ENCODE data around the gene MAP4K4. TPM values are rescaled to one million over a fixed set of nuclear protein-coding genes. Genes with fewer than 3 reads are reported as not detected.

MAP4K4 gene
- total RNA-seq, 1 experiment from 2014 or later: 133 TPM

- no peak for DNase-seq
- H3F3A ChIP-seq (ENCODE audit: low read length, unreplicated experiment): no peaks in the 10 kb centered on the region
- ChIA-PET CTCF (no interaction called here), POLR2A (ENCODE audit: unreplicated experiment) (no interaction called here)
- no peak overlapping the region for H3K9ac ChIP-seq (ENCODE audit: low read length)
- H3K9me3 ChIP-seq (ENCODE audit: low read length): no peaks in the 10 kb centered on the region
- peaks cover 4% of the 10 kb centered on the region; the same call in 1 of the 2 replicates for H3K4me1 ChIP-seq (ENCODE audit: insufficient read depth, low read length)
- intact Hi-C loops (cut with micrococcal nuclease): no loop called here
- H3K4me3 ChIP-seq (ENCODE audit: low read length): no peak overlapping the region
- H3K27ac ChIP-seq (ENCODE audit: low read length): no peak overlapping the region
- H3K79me2 ChIP-seq (ENCODE audit: low read length): peaks cover 99% of the 10 kb centered on the region
- no peaks in the 10 kb centered on the region for H3K36me3 ChIP-seq (ENCODE audit: low read depth, low read length)
- no peak overlapping the region for H2AFZ ChIP-seq (ENCODE audit: low read length)
- peaks cover 90% of the 10 kb centered on the region for H4K20me1 ChIP-seq (ENCODE audit: low read length)
- H3K9me2 ChIP-seq (replicated peaks; ENCODE audit: low read length): no peaks in the 10 kb centered on the region
- no peak for ATAC-seq
- BruUV-seq (replicated peaks): no TSS peak
- H3K4me2 ChIP-seq (ENCODE audit: low read length): no peak overlapping the region
- no peak for TF ChIP-seq EZH2phosphoT487 (IDR thresholded peaks at IDR 0.05; ENCODE audit: borderline replicate concordance, low read length)
- TF ChIP-seq EZH2 (IDR thresholded peaks at IDR 0.05; ENCODE audit: low read length, unreplicated experiment): no peak
- no peak for TF ChIP-seq CTCF (conservative IDR thresholded peaks at IDR 0.05; ENCODE audit: low read depth, low read length)
- H3K27me3 ChIP-seq (ENCODE audit: low read length): no peaks in the 10 kb centered on the region
Measured at GRCh38 chr2:101778102-101778501, 80.6 kb downstream of the MAP4K4 start.

- Histone ChIP-seq H3K27me3 (ENCODE audit: low read length) (no peaks in the 10 kb centered on the region), H3F3A (ENCODE audit: low read length, unreplicated experiment) (no peaks in the 10 kb centered on the region), H3K9me2 (replicated peaks; ENCODE audit: low read length) (no peaks in the 10 kb centered on the region), H3K79me2 (ENCODE audit: low read length) (peaks cover 99% of the 10 kb centered on the region), H2AFZ (ENCODE audit: low read length) (no peak overlapping the region), H3K9me3 (ENCODE audit: low read length) (no peaks in the 10 kb centered on the region), H3K27ac (ENCODE audit: low read length) (no peak overlapping the region), H3K9ac (ENCODE audit: low read length) (no peak overlapping the region), H3K4me3 (ENCODE audit: low read length) (no peak overlapping the region), H3K36me3 (ENCODE audit: low read depth, low read length) (no peaks in the 10 kb centered on the region), H3K4me2 (ENCODE audit: low read length) (no peak overlapping the region), H4K20me1 (ENCODE audit: low read length) (peaks cover 93% of the 10 kb centered on the region), H3K4me1 (ENCODE audit: insufficient read depth, low read length) (peaks cover 4% of the 10 kb centered on the region; the same call in 1 of the 2 replicates)
- intact Hi-C loops (cut with micrococcal nuclease): no loop called here
- ATAC-seq: peak; percentile 74
- DNase-seq: peak; percentile 32
- BruUV-seq (replicated peaks): no TSS peak
- TF ChIP-seq CTCF (conservative IDR thresholded peaks at IDR 0.05; ENCODE audit: low read depth, low read length) (no peak), EZH2phosphoT487 (IDR thresholded peaks at IDR 0.05; ENCODE audit: borderline replicate concordance, low read length) (no peak), EZH2 (IDR thresholded peaks at IDR 0.05; ENCODE audit: low read length, unreplicated experiment) (no peak)
- ChIA-PET CTCF (interaction anchor here (0.6 kb wide), 1 partner anchor 9 kb away, joined by 4 read pairs; no protein-coding TSS in a partner anchor), POLR2A (ENCODE audit: unreplicated experiment) (interaction anchor here (0.6 kb wide), 1 partner anchor 32 kb away, joined by 4 read pairs; no protein-coding TSS in a partner anchor)
Measured at GRCh38 chr2:101779190-101779589, 81.7 kb downstream of the MAP4K4 start.

GRCh38 chr2:101779656-101780055 lies 82.1 kb downstream of the MAP4K4 start:
- H3K9ac ChIP-seq (ENCODE audit: low read length): no peak overlapping the region
- intact Hi-C loops (cut with micrococcal nuclease): no loop called here
- H3K36me3 ChIP-seq (ENCODE audit: low read depth, low read length): no peaks in the 10 kb centered on the region
- H3F3A ChIP-seq (ENCODE audit: low read length, unreplicated experiment): no peaks in the 10 kb centered on the region
- no TSS peak for BruUV-seq (replicated peaks)
- H4K20me1 ChIP-seq (ENCODE audit: low read length): peaks cover 93% of the 10 kb centered on the region
- ChIA-PET CTCF (interaction anchor here (0.6 kb wide), 1 partner anchor 10 kb away, joined by 4 read pairs; no protein-coding TSS in a partner anchor), POLR2A (ENCODE audit: unreplicated experiment) (interaction anchor here (0.6 kb wide), 1 partner anchor 33 kb away, joined by 4 read pairs; no protein-coding TSS in a partner anchor)
- ATAC-seq (no peak), DNase-seq (no peak)
- no peak overlapping the region for H2AFZ ChIP-seq (ENCODE audit: low read length)
- TF ChIP-seq EZH2 (IDR thresholded peaks at IDR 0.05; ENCODE audit: low read length, unreplicated experiment) (no peak), CTCF (conservative IDR thresholded peaks at IDR 0.05; ENCODE audit: low read depth, low read length) (no peak), EZH2phosphoT487 (IDR thresholded peaks at IDR 0.05; ENCODE audit: borderline replicate concordance, low read length) (no peak)
- peaks cover 99% of the 10 kb centered on the region for H3K79me2 ChIP-seq (ENCODE audit: low read length)
- H3K9me3 ChIP-seq (ENCODE audit: low read length): no peaks in the 10 kb centered on the region
- H3K4me1 ChIP-seq (ENCODE audit: insufficient read depth, low read length): peaks cover 4% of the 10 kb centered on the region; the same call in 1 of the 2 replicates
- H3K27ac ChIP-seq (ENCODE audit: low read length): no peak overlapping the region
- H3K4me3 ChIP-seq (ENCODE audit: low read length): no peak overlapping the region
- no peaks in the 10 kb centered on the region for H3K9me2 ChIP-seq (replicated peaks; ENCODE audit: low read length)
- H3K27me3 ChIP-seq (ENCODE audit: low read length): no peaks in the 10 kb centered on the region
- H3K4me2 ChIP-seq (ENCODE audit: low read length): no peak overlapping the region

All from PC-3 (cell line).